HG02938 (cell line): ENCODE measurements around the gene FAM131A.

Source experiments
- ATAC-seq: cut with Tn5 transposase; IDR thresholded peaks from one replicate; pipeline ENCODE4 v1.9.1; 2021; ENCODE audit warnings: mild to moderate bottlenecking, moderate library complexity; ENCODE audit not compliant: unreplicated experiment

Gene FAM131A, protein sequence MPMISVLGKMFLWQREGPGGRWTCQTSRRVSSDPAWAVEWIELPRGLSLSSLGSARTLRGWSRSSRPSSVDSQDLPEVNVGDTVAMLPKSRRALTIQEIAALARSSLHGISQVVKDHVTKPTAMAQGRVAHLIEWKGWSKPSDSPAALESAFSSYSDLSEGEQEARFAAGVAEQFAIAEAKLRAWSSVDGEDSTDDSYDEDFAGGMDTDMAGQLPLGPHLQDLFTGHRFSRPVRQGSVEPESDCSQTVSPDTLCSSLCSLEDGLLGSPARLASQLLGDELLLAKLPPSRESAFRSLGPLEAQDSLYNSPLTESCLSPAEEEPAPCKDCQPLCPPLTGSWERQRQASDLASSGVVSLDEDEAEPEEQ

DNA sequence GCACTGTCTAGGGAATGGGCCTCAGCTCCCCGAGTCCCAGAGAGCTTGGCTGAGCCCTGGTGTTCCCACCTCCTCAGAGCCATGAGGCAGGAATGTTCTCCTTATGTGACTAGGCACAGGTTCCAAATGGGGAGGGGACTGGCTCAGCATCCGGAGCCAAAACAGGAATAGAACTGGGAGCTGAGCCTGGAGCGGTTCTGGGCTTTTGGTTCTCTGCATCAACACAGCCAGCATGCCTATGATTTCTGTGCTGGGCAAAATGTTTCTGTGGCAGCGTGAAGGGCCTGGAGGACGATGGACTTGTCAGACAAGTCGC lies at the start of gene FAM131A:
Gene FAM131A, plus strand, starts transcription at position 202 of the 316 bp plus-strand sequence. Its CDS starts 31 bp downstream, at position 233.
- ATAC-seq, result no peak

DNA sequence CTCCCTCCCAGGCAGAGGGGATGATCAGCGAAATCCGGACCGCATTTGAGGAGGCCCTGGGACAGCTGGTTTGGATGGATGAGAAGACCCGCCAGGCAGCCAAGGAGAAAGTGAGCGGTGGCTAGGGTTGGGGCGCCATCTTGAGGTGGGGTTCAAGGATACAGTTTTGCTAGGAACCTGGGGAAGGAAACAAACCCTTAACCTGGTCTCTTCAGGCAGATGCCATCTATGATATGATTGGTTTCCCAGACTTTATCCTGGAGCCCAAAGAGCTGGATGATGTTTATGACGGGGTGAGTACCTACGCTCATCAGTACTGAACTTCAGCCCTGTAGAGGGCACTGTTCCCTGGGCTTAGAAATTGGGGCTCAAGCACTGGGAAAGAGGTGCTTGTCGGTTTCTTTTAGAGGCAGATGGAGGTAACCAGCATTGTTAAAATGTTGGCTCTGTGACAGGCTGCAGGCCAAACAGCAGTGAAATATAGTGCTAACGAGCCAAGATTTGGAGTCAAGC lies 47.9 kb upstream of the FAM131A start:
- ATAC-seq, result no peak

DNA sequence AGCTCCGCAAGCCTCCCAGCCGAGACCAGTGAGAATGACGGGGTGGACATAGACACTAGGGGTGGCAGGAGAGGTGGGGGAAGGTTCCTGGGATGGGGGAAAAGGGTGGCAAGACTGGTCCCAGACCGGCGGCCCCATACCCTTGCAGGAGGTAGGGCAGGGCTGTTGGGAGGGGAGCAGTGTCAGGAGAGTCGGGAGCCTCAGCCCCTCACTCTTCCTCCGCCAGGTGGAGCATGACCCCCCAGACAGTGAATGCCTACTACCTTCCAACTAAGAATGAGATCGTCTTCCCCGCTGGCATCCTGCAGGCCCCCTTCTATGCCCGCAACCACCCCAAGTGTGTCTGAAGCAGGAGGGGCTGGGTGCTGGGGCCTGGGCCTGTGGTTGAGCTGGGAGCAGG lies 47.1 kb upstream of the FAM131A start:
- no peak for ATAC-seq

DNA sequence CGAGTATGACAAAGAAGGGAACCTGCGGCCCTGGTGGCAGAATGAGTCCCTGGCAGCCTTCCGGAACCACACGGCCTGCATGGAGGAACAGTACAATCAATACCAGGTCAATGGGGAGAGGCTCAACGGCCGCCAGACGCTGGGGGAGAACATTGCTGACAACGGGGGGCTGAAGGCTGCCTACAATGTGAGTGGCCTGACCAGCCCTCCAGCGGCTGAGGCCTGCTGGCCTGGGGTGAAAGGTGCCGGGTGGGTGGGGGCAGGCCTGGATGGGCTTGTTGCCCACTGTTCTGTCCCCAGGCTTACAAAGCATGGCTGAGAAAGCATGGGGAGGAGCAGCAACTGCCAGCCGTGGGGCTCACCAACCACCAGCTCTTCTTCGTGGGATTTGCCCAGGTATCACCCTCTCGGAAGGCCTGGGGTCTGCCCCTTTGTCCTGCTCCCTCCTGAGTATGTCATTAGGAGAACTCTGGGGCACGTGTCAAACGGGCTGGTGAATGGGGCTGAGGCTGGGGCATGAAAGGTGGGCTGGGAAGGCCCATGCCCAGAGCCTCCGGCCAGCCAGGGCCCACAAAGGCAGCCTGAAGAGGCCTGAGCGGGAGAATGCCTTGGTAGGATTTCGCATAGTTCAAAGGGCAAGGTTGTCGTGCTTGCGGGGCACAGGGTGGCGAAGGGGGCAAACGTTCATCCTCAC lies 46.2 kb upstream of the FAM131A start:
- no peak for ATAC-seq

DNA sequence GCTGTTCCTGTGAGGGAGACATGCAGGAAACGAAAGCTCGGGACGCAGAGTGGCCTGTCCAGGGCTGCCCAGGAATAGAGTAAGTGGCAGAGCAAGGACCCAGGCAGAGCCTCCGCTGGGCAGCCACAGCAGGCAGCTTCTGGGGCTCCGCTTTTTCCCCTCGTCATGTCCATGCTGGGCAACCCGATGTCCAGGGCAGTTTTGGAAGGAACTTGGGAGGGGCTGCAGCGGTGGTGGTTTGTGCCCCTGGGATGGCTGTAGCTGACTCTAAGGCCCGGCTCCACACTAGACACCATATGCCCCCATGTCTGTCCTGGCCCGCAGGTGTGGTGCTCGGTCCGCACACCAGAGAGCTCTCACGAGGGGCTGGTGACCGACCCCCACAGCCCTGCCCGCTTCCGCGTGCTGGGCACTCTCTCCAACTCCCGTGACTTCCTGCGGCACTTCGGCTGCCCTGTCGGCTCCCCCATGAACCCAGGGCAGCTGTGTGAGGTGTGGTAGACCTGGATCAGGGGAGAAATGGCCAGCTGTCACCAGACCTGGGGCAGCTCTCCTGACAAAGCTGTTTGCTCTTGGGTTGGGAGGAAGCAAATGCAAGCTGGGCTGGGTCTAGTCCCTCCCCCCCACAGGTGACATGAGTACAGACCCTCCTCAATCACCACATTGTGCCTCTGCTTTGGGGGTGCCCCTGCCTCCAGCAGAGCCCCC lies 45.5 kb upstream of the FAM131A start:
- no peak for ATAC-seq

DNA sequence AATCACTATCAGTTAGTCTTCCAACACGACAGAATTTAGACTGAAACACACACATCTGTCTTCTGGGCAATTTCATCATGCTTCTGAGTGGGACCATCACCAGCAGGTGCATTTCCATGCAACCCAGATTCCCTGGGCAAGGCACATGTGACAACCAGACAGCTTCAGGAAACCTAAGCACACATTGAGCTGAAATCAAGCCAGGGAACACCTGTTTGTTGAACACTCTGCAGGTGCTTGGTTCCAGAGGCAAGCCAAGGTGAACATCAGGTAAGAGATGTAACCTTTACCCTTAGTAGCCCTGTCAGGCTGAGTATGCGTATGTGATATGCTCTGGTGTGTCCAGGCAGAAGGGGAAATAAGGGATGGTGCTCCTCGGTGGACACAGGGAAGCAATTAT lies 41.6 kb upstream of the FAM131A start:
- no peak for ATAC-seq

DNA sequence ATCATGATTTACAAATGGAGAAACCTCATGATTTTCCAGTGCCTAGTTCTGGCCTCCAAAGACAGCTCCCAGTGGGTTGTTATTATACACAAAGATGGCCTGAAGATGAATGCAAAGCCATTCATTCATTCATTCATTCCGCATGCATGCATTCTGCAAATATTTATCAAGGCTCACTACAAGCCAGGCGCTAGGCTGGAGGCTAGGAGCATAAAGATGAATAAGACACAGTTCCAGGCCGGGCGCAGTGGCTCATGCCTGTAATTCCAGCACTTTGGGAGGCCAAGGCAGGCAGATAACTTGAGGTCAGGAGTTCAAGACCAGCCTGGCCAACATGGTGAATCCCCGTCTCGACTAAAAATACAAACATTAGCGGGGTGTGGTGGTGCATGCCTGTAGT lies 40.8 kb upstream of the FAM131A start:
- ATAC-seq, result no peak

DNA sequence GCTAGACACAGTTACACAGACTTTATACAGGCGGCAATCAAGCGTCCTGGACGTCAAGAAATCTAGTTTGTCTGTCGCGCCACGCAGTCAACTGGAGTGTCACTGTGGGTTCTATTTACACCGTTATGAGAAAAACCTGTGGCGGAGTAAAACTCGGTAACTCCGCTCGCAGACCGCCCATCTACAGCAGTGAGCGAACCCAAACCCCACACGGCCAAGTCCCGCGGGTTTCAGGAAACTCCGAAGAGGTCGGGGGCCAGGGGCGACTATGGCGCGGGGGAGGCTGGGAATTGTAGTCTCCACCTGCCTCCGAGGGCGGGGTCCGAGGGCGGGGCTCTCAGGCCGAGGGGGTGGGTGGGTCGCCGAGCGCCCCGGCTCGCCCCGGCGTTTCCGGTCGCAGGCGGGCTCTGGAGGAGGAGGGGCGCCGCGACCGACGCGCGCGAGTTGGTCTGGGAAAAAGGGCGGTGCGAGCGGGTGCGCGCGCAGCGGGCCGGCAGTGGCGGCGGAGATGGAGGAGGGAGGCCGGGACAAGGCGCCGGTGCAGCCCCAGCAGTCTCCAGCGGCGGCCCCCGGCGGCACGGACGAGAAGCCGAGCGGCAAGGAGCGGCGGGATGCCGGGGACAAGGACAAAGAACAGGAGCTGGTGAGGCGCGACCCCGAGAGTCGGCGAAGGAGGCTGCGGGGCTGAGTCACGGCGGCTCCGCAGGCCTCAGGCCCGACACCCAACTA lies 38.5 kb upstream of the FAM131A start, which contains the start of gene PSMD2:
Gene PSMD2, plus strand, starts transcription at position 483 of the 729 bp plus-strand sequence. Its CDS starts 26 bp downstream, at position 509.
- ATAC-seq, result peak; percentile 94

DNA sequence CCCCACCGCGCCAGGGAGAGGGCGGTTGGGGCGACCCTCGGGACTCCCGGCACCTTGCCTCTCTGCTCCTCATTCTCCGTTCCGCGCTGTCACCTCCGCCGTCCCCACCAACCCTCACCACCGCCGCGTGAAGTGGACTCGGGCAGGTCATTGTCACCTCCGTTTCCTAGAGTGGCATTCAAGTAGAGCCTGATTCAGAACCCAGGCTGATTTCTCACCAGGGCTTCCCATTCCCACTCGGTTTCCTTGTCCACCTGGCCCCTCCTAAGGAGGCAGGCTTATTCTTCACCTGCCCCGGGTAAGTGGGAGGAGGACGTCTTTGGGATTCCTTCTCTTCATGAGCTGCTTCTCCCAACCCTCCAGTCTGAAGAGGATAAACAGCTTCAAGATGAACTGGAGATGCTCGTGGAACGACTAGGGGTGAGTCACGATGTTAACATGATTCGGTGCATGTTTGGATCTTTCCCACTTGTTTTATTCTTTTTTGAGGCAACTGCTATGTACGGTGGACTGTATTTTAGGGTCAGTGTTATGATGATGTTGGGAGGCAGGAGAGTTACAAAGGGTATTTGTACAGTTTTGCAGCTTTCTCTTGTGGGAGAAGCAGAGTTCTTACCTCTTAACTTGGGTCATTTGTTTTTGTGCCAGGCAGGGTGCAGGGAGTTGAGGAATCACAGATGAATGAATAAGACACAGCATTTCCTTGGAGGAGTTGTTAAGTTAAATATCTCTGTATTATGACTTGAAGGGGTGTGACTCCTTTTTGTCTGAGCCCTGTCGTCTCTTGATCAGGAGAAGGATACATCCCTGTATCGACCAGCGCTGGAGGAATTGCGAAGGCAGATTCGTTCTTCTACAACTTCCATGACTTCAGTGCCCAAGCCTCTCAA lies 37.7 kb upstream of the FAM131A start:
- ATAC-seq, result no peak

DNA sequence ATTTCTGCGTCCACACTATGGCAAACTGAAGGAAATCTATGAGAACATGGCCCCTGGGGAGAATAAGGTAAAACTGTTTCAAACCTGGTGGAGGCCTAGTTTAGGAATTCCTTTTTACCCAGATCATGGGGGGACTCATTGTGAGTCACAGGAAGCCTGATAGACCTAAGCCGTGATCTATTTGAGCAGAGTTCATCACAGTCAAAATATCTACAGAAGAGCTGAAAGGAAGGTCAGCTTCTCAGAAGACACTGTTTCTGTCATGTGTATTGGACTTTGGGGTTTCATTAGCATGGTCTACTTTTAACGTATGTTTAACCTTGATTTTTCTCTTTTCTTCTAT lies 37.1 kb upstream of the FAM131A start:
- ATAC-seq, result no peak

DNA sequence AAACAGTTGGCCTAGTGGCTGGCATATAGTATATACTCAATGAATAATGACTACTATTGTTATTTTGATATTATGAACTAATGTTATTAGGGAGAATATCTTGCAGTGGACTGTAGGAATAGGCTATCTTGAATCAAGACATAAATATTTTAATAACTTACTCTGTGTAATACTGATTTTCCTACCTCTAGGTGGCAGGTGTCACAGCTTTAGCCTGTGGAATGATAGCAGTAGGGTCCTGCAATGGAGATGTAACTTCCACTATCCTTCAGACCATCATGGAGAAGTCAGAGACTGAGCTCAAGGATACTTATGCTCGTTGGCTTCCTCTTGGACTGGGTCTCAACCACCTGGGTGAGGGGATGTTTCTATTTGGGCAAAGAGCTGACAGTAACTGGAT lies 31.8 kb upstream of the FAM131A start:
- no peak for ATAC-seq

DNA sequence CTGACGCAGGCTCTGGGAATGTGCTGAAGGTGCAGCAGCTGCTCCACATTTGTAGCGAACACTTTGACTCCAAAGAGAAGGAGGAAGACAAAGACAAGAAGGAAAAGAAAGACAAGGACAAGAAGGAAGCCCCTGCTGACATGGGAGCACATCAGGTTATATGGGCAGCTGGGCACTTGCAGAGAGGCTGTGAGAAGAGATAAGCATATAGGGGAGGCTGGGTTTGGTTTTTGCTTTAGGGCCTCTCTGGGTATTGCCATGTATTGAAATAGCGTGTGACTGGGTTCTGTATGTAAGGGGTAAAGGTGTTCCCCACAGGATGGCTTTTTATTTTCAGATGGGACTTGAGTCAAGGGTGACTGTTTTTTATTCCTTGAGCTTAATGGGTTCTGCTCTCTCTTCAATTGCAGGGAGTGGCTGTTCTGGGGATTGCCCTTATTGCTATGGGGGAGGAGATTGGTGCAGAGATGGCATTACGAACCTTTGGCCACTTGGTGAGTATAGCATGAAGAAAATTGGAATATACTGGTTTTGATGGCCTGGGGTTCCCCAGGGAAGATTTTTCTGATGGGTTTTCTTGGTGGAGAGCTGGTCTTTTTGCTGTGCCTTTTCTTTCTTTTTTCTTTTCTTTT lies 30.9 kb upstream of the FAM131A start:
- ATAC-seq, result no peak

DNA sequence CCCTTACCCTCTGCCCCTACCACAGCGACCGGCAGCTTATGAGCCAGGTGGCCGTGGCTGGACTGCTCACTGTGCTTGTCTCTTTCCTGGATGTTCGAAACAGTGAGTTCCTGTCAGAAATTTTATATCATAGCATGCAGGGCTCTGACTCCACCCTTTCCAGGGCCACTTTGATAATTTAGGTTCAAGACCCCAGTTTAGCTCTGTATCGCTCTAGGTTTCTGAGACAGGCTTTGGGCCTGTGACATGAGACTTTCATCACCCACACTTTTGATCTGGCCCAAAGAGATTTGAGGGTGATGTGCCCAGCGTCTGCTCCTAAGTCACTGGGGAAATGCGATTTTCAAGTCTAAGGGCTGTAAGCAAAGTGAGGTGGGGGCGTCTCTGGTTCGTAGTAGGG lies 29.5 kb upstream of the FAM131A start:
- no peak for ATAC-seq

DNA sequence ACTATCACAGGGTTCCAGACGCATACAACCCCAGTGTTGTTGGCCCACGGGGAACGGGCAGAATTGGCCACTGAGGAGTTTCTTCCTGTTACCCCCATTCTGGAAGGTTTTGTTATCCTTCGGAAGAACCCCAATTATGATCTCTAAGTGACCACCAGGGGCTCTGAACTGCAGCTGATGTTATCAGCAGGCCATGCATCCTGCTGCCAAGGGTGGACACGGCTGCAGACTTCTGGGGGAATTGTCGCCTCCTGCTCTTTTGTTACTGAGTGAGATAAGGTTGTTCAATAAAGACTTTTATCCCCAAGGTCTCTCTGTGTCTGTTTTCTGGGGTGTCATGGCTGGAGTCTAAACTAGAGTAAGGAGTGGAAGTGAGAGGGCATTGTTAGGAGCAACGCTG lies 28.7 kb upstream of the FAM131A start:
- no peak for ATAC-seq

DNA sequence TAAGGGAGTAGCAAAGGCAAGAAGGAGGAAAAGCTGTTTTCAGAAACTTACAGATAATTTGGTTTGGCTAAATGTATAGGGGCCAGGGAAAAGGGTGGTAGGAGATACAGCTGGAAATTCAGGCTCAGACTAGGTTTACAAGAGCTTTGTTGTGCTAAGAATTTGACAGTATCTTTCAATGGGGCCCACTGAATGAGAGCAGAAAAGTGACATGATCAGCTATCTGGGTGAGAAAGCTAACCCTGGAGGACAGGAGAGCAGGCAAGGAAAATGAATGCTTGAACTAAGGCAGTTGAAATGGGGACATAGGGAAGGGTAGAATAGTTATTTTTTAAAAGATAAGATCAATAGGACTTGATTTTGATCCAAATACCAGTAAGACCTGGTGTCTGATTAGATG lies 25.8 kb upstream of the FAM131A start:
- ATAC-seq, result no peak

DNA sequence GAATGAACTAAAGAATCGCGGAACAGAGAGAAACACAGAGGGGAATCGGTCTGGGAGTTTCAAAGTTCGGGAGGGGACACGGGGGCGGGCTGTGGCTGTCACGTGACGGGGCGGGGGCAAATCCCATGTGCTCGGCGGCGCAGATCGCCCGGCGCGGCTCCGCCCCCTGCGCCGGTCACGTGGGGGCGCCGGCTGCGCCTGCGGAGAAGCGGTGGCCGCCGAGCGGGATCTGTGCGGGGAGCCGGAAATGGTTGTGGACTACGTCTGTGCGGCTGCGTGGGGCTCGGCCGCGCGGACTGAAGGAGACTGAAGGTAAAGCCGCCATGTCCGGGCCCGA lies 23.1 kb upstream of the FAM131A start, which contains the start of gene EIF4G1:
Gene EIF4G1, plus strand, starts transcription at position 244 of the 337 bp plus-strand sequence. CDS start 1,191 bp downstream, outside the sequence.
- ATAC-seq, result peak; percentile 76

DNA sequence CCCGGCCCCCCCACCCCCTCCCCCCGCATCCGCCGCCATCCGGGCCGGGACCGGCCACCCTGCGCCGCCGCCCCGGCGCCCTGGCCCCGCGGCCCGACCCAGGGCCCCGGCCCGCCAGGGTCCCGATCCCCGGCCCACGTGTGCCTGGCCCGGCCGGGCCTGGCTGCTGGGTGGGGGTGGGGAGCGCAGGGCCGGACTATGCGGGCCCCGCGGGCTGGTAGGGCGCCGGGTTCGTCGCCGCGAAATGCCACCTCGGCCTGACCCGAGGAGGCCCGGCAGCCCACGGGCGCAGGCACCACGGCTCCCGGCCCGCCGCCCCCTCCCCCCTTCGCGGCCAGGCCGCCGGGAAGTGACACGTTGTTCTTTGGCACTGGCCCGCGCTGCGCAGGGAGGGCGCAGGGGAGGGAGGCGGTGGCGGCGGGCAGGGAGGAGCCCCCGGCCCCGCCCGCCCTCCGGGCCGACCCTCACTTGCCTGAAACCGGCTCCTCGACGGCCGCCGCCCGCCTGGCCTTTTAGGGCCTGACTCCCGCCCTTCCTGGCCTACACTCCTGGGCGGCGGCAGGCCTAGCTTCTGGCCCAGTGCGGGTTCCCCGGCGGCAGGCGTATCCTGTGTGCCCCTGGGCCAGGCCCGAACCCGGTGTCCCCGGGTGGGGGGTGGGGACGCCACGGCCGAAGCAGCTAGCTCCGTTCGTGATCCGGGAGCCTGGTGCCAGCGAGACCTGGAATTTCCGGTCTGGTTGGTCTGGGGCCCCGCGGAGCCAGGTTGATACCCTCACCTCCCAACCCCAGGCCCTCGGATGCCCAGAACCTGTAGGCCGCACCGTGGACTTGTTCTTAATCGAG lies 22.5 kb upstream of the FAM131A start:
- peak; percentile 31 for ATAC-seq

DNA sequence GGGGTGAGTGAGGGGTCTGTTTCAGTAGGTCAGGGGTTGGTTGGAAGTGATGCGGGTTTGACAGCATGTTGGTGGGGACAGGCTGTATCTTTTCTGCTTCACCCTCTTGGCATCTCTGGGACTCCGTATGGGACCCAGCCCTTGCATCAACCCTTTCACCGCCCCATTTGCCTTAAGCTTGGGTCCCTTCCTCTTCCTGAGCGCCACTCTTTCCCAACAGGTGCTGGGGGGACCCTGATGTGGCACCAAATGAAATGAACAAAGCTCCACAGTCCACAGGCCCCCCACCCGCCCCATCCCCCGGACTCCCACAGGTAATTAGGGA lies 21.9 kb upstream of the FAM131A start:
- peak; percentile 5 for ATAC-seq
